ENCODE results near the gene TDRD3. TPM values are rescaled to one million over a fixed set of nuclear protein-coding genes. Genes with fewer than 3 reads are reported as not detected.

The TDRD3 gene
- polyA plus RNA-seq, 3 donors = 8.3 to 12.8 (median 10.5) TPM

DNA sequence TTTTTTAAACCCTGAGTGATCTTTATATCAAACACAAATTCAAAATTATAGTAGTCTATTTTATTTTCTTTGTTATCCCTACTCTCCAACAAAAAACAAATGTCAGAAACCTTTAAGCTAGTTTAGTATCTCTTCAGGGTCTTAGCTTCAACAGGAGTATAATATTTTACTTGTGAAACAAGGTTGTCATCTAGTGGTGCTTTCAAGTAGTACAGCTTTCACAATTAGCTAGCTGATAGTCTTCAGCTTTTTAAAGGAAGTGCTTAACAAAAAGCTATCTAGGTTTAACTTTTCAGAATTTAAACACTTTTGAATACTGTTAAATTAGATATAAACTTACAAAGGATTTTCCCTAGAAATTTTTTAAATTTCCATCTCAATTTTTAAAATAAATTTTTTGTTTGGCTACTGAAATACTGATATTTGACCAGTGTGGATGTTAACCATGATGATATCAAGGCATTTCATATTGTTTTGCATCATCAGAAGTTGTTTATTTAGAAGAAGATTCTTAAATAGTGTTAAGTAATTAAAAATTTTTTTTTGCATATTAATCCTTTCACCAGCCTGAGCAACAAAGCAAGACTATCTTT is 34.2 kb downstream of the TDRD3 start:
- H3K27ac ChIP-seq (ENCODE audit: low read depth, low read length) = no peak overlapping the region

DNA sequence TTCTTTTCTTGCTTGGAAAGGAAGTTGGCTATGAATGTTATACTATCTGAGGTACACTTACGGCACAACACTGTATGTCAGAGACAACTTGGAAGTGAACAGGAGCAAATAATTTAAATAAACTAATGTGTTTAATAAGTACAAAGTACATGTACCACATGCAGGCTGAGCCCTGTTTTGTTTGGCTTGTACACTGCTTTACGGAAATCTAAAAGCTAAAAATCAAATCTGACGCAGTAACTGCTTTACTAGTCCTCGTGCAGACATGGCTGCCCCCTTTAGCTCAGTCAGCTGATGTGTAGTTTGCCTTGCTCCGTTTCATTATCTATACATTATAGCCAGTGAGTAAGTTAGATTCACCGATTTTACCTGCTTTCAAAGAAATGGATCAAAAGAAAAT is 36.5 kb downstream of the TDRD3 start:
- WGBS, 3 donors = 54 to 86% (median 84%) methylated on average over 6 of the region's 6 CpGs
- no peak overlapping the region for H3K27ac ChIP-seq (ENCODE audit: low read depth, low read length)

DNA sequence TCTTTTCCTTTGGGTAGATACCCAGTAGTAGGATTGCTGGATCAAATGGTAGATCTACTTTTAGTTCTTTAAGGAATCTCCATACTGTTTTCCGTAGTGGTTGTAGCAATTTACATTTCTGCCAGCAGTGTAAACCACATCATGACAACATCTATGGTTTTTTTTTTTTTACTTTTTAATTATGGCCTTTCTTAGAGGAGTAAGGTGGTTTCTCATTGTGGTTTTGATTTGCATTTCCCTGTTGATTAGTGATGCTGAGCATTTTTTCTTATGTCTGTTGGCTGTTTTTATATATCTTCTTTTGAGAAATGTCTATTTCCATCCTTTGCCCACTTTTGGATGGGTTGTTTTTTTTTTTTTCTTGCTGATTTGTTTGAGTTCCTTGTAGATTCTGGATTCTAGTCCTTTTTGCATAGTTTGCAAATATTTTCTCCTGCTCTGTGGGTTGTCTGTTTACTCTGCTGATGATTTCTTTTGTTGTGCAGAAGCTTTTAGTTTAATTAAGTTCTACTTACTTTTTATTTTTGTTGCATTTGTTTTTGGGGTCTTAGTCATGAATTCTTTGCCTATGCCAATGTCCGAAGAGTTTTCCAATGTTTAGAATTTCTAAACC is 38.8 kb downstream of the TDRD3 start:
- 76 to 100% (median 95%) methylated on average over 2 of the region's 2 CpGs for WGBS, 3 donors
- no peak overlapping the region for H3K27ac ChIP-seq (ENCODE audit: low read depth, low read length)

DNA sequence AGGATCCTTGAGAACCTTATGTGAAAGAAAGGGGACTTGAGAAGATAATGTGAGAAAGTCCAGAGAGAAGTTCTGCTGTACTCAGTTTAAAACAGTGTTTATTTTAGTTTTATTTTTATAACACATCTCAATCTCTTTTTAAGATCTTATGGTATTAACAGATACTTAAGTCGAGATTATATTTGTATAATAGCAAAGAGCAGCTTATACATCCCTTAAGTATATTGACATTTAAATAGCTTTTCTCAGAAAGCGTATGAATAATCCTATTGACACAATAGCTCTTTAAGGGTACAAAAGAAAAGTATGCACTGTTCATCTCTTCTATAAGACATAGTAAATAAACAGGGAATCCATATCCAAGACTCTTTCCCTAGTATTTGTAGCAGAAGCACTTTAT is 42.2 kb downstream of the TDRD3 start:
- 58 to 91% (median 77%) methylated on average over 2 of the region's 2 CpGs for WGBS, 3 donors
- H3K27ac ChIP-seq (ENCODE audit: low read depth, low read length) = no peak overlapping the region

DNA sequence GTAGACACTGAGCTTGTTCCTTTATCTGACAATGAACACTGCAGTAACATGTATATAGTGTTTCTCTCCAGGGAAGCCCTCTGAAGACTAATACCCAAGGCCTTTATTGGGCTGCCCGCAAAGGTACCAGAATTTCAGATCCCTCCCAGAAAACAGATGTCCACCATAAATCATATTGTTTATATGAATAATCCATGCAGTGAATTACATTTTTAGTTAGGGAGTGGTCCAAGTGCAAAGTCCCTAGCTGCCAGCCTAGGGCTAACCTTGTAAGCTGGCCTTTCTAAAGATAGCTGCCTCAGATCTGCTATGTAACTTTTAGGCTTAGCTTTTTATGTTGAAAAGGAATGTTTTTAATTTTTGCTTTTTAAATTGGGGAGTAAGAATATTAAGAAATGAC is 44.7 kb downstream of the TDRD3 start:
- H3K27ac ChIP-seq (ENCODE audit: low read depth, low read length) = no peak overlapping the region
- WGBS, 3 donors = 96 to 97% (median 96%) methylated on average over 1 of the region's 1 CpG

DNA sequence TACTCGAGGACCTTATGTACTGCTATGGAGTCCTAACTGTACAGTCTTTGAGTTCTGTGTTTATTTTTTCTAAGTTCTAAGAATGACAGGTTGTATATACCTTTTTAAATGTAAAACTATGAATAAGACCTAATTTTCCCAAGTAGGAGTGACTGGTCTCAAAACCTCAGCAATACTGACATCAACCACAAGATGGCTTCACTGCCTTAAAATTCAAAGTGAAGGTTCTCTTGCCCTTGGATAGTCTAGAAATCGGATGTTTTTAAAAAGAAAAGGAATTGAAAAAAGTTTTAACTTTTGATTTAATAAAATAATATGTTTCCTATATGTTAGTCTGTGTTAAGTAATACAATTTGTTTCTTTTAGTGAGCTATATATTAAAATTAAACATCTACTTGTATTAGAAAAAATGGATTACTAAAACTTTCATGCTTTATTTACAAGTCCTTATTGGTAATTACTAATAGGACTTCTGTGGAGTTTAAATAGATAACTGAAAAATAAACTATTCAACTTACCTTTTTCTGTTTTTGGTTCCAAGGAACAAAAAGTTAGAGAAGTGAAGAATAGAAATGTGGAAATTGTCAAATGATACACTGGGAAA is 52.0 kb downstream of the TDRD3 start:
- 22 to 40% (median 30%) methylated on average over 2 of the region's 2 CpGs for WGBS, 3 donors
- H3K27ac ChIP-seq (ENCODE audit: low read depth, low read length) = no peak overlapping the region

DNA sequence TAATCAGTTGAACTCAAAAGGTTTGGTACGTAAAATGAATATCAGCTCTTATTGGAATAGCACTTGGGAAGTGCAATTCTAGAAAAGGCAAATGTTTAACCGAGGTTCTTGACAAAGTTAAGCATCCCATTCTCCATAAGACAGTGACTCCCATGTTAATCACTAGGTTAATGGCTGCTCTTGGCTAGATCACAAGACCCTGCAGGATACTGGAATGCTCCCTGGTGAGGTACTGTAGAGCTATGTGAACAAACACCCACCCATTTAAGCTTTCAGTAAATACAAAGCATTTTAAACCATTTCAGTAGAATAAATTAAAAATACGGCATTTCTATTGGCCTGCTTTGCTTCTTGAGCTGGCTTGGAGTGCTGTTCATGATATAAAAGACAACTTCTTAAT is 56.5 kb downstream of the TDRD3 start:
- 92% methylated on average over 3 of the region's 3 CpGs for WGBS, 3 donors

DNA sequence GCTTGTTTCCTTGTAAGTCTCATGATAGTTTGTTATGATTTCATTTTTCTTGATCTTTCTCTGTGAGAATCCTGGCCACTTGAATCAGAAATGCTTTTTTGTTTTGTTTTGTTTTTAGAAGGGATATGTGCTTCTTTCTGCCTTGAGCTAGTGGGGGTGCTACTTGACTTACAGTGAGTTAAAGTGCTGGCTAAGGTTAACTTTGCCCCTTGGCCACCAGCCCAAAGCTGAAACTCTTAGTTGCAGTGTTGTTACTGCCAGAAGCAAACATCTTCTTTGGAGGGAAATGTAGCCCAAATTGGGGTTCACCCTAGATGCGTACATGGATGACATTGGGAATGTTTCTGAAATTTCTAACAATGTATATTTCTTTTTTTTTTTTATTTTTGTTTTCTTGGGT is 57.4 kb downstream of the TDRD3 start:
- 81 to 100% (median 93%) methylated on average over 1 of the region's 1 CpG for WGBS, 3 donors
- no peak overlapping the region for H3K27ac ChIP-seq (ENCODE audit: low read depth, low read length)

More for the DNA sequence above, 56.5 kb downstream of the TDRD3 start:
- no peak overlapping the region for H3K27ac ChIP-seq (ENCODE audit: low read depth, low read length)

DNA sequence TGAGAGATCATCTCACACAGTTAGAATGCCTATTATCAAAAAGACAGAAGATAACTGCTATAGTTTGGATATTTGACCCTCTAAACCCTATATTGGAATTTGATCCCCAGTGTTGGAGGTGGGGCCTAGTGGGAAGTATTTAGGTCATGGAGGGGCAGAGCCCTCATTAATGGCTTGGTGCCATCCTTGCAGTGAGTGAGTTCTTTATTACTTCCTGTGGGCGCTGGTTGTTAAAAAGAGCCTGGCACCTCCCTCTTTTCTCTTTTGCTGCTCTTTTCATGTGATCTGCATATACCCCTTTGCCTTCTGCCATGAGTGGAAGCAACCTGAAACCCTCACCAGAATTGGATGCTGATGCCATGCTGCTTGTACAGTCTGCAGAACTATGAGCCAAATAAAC is 66.8 kb downstream of the TDRD3 start:
- WGBS, 3 donors = 57 to 95% (median 71%) methylated on average over 1 of the region's 1 CpG
- no peak overlapping the region for H3K27ac ChIP-seq (ENCODE audit: low read depth, low read length)

DNA sequence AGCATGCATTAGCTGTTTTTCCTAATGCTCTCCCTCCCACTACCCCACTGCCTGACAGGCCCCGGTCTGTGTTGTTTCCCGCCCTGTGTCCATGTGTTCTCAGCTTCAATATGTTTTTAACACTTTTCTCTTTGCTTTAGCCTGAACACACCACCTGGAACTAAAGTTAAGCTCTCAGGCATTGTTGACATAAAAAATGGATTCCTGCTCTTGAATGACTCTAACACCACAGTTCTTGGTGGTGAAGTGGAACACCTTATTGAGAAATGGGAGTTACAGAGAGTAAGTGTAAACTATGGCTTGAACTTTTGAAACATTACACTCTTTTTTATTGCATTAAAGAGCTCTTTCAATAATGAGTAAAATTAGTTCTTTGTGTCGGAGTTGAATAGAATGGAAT is 70.1 kb downstream of the TDRD3 start:
- H3K27ac ChIP-seq (ENCODE audit: low read depth, low read length) = no peak overlapping the region
- 80 to 98% (median 95%) methylated on average over 3 of the region's 3 CpGs for WGBS, 3 donors

DNA sequence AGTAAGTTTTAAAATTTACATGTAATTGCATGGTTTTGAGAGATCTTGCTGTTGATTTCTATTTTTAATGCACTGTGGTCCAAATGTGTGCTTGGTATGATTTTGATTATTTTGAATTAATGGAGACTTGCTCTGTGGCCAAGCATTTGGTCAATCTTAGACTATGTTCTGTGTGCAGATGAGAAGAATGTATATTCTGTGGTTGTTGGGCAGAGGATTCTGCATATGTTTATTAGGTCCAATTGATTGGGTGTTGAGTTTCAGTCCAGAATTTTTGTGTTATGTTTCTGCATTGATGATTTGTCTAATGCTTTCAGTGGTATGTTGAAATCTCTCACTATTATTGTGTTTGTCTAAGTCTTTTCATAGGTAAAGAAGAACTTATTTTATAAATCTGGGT is 82.3 kb downstream of the TDRD3 start:
- H3K27ac ChIP-seq (ENCODE audit: low read depth, low read length) = no peak overlapping the region

DNA sequence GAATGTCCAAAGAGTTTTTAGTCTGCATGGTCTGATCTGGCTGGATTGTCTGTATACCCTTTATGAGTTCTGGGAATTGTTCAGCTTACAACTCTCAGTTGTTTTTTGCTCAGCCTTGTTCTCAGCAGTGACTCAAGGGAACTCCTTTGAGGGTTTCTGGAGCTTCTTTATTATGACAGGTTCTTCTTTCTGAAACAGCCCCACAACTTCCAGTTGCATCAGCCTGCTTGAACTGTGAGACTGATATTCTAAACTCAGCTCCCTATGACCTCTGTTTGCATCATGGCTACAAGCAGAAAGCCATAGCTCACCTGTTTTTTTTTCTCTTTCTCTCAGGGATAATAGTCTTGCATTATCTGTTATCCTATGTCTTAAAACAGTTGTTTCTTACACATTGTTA is 85.0 kb downstream of the TDRD3 start:
- H3K27ac ChIP-seq (ENCODE audit: low read depth, low read length) = no peak overlapping the region

DNA sequence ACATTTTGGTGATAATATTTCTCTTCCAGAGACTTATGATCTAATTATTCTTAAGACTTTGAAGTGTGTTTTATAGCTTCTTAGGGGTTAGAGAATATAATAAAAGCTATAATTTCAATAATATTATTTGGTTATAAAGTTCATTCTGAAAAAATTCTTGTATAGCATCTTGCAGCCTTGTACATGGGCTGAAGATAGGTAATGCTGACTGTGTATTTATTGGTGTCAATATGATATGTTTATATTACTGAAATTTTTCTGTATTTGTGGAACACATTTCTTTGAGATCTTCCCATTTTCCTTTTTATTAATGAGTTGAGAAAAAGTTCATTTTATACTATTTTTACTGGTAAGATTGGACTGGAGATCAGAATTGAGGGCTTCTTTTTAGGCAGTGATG is 87.8 kb downstream of the TDRD3 start:
- no peak overlapping the region for H3K27ac ChIP-seq (ENCODE audit: low read depth, low read length)

DNA sequence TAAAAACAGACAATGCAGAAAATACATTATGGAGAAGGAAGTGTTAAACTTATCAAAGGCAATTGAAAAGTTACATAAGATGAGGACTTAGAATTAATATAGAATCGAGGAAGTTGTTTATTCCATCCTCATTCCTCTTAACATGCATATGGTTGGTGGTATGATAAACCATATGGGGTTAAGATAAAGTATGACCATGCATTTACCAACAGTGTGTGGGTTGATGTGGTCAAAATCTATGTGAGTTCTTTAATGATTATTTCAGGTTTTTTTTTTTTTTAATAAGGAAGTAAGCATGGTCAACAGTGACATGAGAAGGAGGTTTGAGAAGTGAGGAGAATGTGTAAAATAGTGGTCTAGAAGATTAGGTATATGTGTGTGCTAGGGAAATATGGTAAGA is 94.5 kb downstream of the TDRD3 start:
- H3K27ac ChIP-seq (ENCODE audit: low read depth, low read length) = no peak overlapping the region
- WGBS, 3 donors = 91 to 93% (median 93%) methylated on average over 1 of the region's 1 CpG

DNA sequence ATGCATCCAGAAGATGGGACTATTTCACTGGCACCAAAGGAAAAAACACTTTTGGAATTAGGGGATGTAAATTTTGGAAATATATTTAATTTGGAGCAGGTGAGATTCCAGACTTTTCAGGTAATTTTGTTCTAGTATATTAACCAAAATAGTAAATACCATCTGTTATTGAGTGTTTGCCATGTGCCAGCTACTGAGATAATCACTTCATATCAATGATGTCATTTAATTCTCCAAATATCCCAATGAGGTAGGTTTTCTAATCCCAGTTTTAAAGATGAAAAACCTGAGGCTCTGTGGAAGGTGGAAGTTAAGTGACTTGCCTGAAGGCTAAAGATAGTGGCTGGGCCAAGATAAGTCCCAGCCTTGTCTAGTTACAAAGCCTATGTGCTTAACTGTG is 95.2 kb downstream of the TDRD3 start:
- no peak overlapping the region for H3K27ac ChIP-seq (ENCODE audit: low read depth, low read length)

DNA sequence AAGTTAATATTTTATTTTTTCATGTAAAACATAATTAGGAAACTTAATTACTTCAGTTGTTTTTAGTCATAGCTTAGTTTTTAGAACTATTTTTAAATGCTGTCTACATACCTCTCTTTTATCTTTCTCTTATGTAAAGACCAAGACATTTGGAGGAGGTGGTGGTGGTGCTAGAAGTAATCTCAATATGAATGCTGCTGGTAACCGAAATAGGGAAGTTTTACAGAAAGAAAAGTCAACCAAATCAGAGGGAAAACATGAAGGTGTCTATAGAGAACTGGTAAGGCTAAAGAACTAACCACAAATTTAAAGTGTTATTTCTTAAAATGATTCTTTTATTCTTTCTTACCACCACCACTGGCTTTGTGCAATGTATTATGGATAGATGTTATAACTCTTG is 97.3 kb downstream of the TDRD3 start:
- no peak overlapping the region for H3K27ac ChIP-seq (ENCODE audit: low read depth, low read length)
- 85 to 94% (median 87%) methylated on average over 1 of the region's 1 CpG for WGBS, 3 donors

DNA sequence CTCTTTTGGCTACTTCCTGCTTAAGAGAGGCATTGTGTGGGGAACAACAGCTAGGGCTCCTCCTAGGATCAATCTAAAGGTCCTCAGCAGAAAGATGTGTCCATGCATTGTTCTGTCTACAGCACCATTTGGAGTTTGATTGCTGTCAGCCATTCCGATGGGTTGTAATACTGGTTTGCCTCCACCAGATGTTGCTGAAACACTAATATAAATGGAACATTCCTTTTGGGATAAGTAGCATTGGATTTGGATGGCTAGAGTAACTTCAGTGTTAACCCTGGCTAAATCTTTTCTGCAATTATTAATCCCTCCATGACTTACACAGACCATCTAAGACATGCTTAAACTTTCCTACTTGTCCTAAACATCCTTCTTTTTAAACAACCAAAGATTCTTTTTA is 104.2 kb downstream of the TDRD3 start:
- WGBS, 3 donors = 92 to 100% (median 100%) methylated on average over 1 of the region's 1 CpG
- H3K27ac ChIP-seq (ENCODE audit: low read depth, low read length) = no peak overlapping the region

DNA sequence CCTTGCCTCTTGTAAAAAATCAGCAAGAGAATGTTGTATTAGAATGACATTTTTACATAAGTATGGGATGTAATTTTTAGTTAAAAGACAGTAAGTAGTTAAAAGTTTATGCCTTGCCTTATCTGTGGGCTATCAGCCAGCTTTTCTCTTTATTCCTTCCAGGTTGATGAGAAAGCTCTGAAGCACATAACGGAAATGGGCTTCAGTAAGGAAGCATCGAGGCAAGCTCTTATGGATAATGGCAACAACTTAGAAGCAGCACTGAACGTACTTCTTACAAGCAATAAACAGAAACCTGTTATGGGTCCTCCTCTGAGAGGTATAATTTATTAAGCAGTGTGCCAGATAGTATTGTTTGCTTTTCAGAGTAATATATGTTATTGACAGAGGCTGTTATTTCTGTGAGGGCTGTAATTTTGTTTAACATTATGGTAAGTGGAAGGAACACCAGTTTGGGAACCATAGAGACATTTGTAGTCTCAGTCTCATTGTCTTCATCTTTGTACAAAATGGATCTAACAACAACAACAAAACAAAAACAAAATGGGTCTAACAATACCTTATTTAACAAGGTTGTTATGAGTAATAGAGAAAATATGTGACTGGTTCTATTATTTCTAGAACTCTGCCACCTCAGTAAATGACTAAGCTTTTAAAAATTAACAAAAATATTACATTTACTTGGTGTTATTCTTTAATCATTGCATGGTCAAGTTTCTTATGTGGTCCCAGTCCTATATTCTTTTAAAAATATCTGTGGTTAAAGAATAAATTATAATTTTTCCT is 112.8 kb downstream of the TDRD3 start:
- no peak overlapping the region for H3K27ac ChIP-seq (ENCODE audit: low read depth, low read length)
- 73 to 80% (median 76%) methylated on average over 3 of the region's 3 CpGs for WGBS, 3 donors

DNA sequence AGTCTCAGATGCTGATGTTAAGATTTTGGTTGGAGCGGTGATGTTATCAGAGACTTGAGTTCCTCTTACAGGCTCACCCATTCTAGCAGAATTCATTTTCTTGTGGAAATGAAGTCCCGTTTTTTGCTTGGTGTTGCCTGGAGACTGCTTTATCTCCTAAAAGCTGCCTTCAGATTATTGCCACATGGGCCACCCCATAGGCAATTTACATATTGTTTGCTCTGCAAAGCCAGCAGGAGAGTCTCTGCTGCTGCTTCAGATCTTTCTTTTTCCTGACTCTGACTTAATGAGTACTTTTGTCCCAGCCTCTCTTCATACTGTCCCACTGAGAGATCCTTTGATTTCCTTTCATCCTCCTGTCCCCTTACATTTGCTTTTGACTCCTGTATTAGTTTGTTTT is 114.6 kb downstream of the TDRD3 start:
- no peak overlapping the region for H3K27ac ChIP-seq (ENCODE audit: low read depth, low read length)
- 88 to 93% (median 92%) methylated on average over 2 of the region's 2 CpGs for WGBS, 3 donors

DNA sequence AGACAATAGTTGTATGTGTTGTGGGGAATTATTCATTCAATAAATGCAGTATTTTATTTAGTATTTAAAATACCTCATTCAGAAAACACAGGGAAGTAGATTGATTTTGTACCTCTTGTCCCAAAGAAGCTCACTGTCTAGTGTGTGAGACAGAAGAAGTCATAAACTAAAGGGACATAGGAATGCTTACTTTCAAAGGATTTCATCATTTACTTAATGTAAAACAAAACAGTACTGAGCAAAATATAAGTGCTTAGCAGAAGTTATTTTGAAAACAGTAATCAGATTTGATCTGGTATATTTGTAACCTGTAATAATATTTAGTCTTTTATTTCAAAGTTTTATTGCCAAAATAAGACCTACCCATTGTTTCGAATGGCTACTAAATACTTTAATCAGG is 117.9 kb downstream of the TDRD3 start:
- no peak overlapping the region for H3K27ac ChIP-seq (ENCODE audit: low read depth, low read length)
- WGBS, 3 donors = 91 to 100% (median 96%) methylated on average over 1 of the region's 1 CpG

Measured in adipose tissue (tissue), 3 donors.